Measurements from ENCODE around the gene KIAA0319L. TPM values are rescaled to one million over a fixed set of nuclear protein-coding genes. Genes with fewer than 3 reads are reported as not detected.

KIAA0319L gene
- total RNA-seq, 1 donor from 2014 or later = 58.3 TPM

DNA sequence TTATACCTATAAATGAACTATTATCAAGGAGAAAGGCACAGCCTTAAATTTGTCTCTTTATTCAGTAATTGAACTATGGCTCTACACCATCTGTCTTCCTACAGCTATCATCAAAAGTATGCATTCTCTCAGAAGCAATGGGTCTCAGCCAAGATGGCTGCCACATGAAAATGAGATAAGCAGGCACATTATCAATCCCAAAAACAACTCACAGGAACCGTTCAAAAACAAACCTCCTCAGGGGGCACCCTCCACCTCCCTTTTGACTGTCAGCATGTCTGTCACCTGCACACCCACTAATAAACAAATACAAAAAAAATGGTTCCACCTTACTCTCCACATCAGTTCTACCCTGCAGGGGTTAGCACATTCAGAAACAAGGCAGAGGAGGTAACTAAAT lies 23.6 kb downstream of the KIAA0319L start:
- Mint-ChIP-seq H3K4me3 (no peak overlapping the region), H3K4me1 (peaks cover 14% of the 10 kb centered on the region), H3K27ac (no peak overlapping the region), H3K9me3 (peaks cover 29% of the 10 kb centered on the region), H3K36me3 (peaks cover 45% of the 10 kb centered on the region), H3K27me3 (ENCODE audit: insufficient read depth, low read depth) (no peaks in the 10 kb centered on the region)
- no peak overlapping the region for H3K9ac ChIP-seq
- peaks cover 8% of the 10 kb centered on the region for H4K20me1 ChIP-seq (ENCODE audit: low read depth)
- peaks cover 8% of the 10 kb centered on the region for H3K4me1 ChIP-seq
- no peaks in the 10 kb centered on the region for H3K27me3 ChIP-seq
- peaks cover 55% of the 10 kb centered on the region for H3K79me2 ChIP-seq (ENCODE audit: low read depth)
- no peak overlapping the region for H2AFZ ChIP-seq (replicated peaks)
- H3K4me2 ChIP-seq = no peak overlapping the region
- TF ChIP-seq EZH2 (IDR thresholded peaks at IDR 0.05) (no peak), EZH2phosphoT487 (IDR thresholded peaks at IDR 0.05) (no peak)
- TF ChIP-seq, protein P1, sequence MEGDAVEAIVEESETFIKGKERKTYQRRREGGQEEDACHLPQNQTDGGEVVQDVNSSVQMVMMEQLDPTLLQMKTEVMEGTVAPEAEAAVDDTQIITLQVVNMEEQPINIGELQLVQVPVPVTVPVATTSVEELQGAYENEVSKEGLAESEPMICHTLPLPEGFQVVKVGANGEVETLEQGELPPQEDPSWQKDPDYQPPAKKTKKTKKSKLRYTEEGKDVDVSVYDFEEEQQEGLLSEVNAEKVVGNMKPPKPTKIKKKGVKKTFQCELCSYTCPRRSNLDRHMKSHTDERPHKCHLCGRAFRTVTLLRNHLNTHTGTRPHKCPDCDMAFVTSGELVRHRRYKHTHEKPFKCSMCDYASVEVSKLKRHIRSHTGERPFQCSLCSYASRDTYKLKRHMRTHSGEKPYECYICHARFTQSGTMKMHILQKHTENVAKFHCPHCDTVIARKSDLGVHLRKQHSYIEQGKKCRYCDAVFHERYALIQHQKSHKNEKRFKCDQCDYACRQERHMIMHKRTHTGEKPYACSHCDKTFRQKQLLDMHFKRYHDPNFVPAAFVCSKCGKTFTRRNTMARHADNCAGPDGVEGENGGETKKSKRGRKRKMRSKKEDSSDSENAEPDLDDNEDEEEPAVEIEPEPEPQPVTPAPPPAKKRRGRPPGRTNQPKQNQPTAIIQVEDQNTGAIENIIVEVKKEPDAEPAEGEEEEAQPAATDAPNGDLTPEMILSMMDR (IDR thresholded peaks at IDR 0.05) = no peak
- no peak overlapping the region for H3K27ac ChIP-seq
- H3K9me3 ChIP-seq (ENCODE audit: low read depth) = no peaks in the 10 kb centered on the region
- H3F3A ChIP-seq (ENCODE audit: low read depth) = no peaks in the 10 kb centered on the region
- H3K36me3 ChIP-seq = peaks cover 7% of the 10 kb centered on the region
- no peak for DNase-seq (ENCODE audit: low spot score)
- H3K4me3 ChIP-seq = no peak overlapping the region

DNA sequence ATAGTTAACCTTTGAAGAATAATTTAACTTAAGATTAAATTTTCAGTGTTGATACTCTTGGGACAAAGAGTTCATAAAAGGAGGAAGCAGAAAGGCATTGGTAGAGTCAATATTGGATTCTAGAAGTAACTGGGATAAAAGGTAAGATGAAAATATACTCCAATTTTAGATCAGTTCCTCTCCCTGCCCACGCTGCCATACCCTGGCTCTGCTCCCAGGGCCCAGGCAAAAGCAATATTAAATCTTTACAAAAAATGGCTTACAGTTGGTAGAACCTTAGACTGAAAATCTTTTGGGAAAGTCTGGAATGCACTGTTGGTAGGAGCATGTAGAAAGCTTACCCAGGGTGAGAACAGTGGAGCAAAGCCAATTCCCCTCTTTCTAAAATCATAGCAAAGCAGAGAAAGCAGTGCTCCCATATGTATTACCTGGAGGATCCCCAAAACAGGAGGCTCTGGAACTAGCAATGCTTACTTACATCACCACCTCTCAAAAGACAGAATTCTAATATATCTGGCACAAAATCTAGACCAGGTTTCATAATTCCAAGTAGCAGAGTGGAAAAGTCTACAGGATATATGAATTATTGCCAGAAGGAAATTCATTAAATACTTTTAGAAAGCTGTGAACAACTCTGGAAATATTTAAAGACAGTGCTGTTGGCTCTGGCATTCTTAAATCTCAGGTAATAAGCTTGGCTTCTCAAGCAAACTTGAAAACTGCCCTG lies 24.5 kb downstream of the KIAA0319L start:
- Mint-ChIP-seq H3K36me3 (peaks cover 50% of the 10 kb centered on the region), H3K27me3 (ENCODE audit: insufficient read depth, low read depth) (no peaks in the 10 kb centered on the region), H3K4me1 (peaks cover 10% of the 10 kb centered on the region), H3K4me3 (no peak overlapping the region), H3K27ac (no peak overlapping the region), H3K9me3 (peaks cover 35% of the 10 kb centered on the region)
- H3K79me2 ChIP-seq (ENCODE audit: low read depth) = peaks cover 46% of the 10 kb centered on the region
- H3K27me3 ChIP-seq = no peaks in the 10 kb centered on the region
- TF ChIP-seq EZH2 (IDR thresholded peaks at IDR 0.05) (no peak), EZH2phosphoT487 (IDR thresholded peaks at IDR 0.05) (no peak)
- TF ChIP-seq, protein P1 (IDR thresholded peaks at IDR 0.05) = no peak
- H4K20me1 ChIP-seq (ENCODE audit: low read depth) = peaks cover 8% of the 10 kb centered on the region
- no peaks in the 10 kb centered on the region for H3K9me3 ChIP-seq (ENCODE audit: low read depth)
- no peak overlapping the region for H3K4me2 ChIP-seq
- peaks cover 7% of the 10 kb centered on the region for H3K36me3 ChIP-seq
- H3K4me3 ChIP-seq = no peak overlapping the region
- H3K9ac ChIP-seq = no peak overlapping the region
- no peak for DNase-seq (ENCODE audit: low spot score)
- no peak overlapping the region for H3K27ac ChIP-seq
- peaks cover 2% of the 10 kb centered on the region for H3K4me1 ChIP-seq
- H3F3A ChIP-seq (ENCODE audit: low read depth) = no peaks in the 10 kb centered on the region
- H2AFZ ChIP-seq (replicated peaks) = no peak overlapping the region

DNA sequence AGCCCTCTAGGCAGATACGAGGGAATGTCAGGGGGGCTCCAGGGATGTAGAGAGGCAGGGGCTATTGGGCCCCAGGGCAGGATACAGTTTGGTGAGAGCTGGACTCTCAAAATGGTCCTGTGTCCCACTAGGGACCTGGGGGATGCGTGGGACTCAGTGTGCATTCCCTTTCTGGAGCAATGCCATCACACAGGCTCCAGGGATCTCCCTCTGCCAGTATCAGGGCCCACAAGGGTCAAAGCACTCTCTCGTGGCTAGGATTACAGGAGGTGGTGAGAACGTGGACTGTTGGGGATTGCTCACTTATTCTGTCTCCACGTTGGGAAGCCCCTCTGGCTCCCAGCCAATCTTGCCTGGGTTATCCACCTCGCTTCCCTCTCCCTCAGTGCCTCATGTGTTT lies 25.8 kb downstream of the KIAA0319L start:
- no peaks in the 10 kb centered on the region for H3K27me3 ChIP-seq
- H3K27ac Mint-ChIP-seq = no peak overlapping the region
- DNase-seq (ENCODE audit: low spot score) = no peak
- H3K9me3 Mint-ChIP-seq = peaks cover 43% of the 10 kb centered on the region
- no peak overlapping the region for H3K27ac ChIP-seq
- no peak overlapping the region for H2AFZ ChIP-seq (replicated peaks)
- H3F3A ChIP-seq (ENCODE audit: low read depth) = no peaks in the 10 kb centered on the region
- TF ChIP-seq EZH2 (IDR thresholded peaks at IDR 0.05) (no peak), EZH2phosphoT487 (IDR thresholded peaks at IDR 0.05) (no peak)
- TF ChIP-seq, protein P1 (IDR thresholded peaks at IDR 0.05) = no peak
- H3K4me3 ChIP-seq = no peak overlapping the region
- H3K27me3 Mint-ChIP-seq (ENCODE audit: insufficient read depth, low read depth) = no peaks in the 10 kb centered on the region
- H3K4me3 Mint-ChIP-seq = no peak overlapping the region
- no peak overlapping the region for H3K4me2 ChIP-seq
- H3K79me2 ChIP-seq (ENCODE audit: low read depth) = peaks cover 33% of the 10 kb centered on the region
- peaks cover 7% of the 10 kb centered on the region for H3K36me3 ChIP-seq
- H3K4me1 Mint-ChIP-seq = no peaks in the 10 kb centered on the region
- H3K4me1 ChIP-seq = no peaks in the 10 kb centered on the region
- H3K36me3 Mint-ChIP-seq = peaks cover 54% of the 10 kb centered on the region
- H3K9ac ChIP-seq = no peak overlapping the region
- no peaks in the 10 kb centered on the region for H4K20me1 ChIP-seq (ENCODE audit: low read depth)
- H3K9me3 ChIP-seq (ENCODE audit: low read depth) = no peaks in the 10 kb centered on the region

Measured in neural progenitor cell (in vitro differentiated cells).